ENCODE data around the gene CSF1.
"Not testable (repeated sequence)": the region's sequence is repeated elsewhere in the genome, so short reads cannot be mapped to it uniquely, and the experiment has no call there.

CSF1 gene

GRCh38 chr1:109910123-109910962 lies at the start of gene CSF1:
Gene CSF1 (plus strand): TSS chr1:109910849. CDS start chr1:109911024, 175 bp downstream.
- DNase-seq = peak; percentile 91

- DNase-seq = not testable (repeated sequence)
Measured at GRCh38 chr1:109861616-109862015, 49.0 kb upstream of the CSF1 start.

GRCh38 chr1:109863667-109864046 lies 47.0 kb upstream of the CSF1 start:
- no peak for DNase-seq

GRCh38 chr1:109864047-109864822 lies 46.4 kb upstream of the CSF1 start:
- peak; percentile 58 for DNase-seq

GRCh38 chr1:109864930-109865612 lies 45.6 kb upstream of the CSF1 start:
- DNase-seq = peak; percentile 48

- DNase-seq = no peak
Measured at GRCh38 chr1:109866071-109866470, 44.6 kb upstream of the CSF1 start.

GRCh38 chr1:109873278-109874175 lies 37.1 kb upstream of the CSF1 start:
- DNase-seq = no peak

GRCh38 chr1:109874445-109874844 lies 36.2 kb upstream of the CSF1 start:
- no peak for DNase-seq

- DNase-seq = no peak
Measured at GRCh38 chr1:109875874-109876273, 34.8 kb upstream of the CSF1 start.

- DNase-seq = no peak
Measured at GRCh38 chr1:109876617-109877316, 33.9 kb upstream of the CSF1 start.

GRCh38 chr1:109877317-109877771 lies 33.3 kb upstream of the CSF1 start:
- peak; percentile 87 for DNase-seq

GRCh38 chr1:109877776-109878175 lies 32.9 kb upstream of the CSF1 start:
- no peak for DNase-seq

- no peak for DNase-seq
Measured at GRCh38 chr1:109878531-109879104, 32.0 kb upstream of the CSF1 start.

- not testable (repeated sequence) for DNase-seq
Measured at GRCh38 chr1:109879371-109879770, 31.3 kb upstream of the CSF1 start.

GRCh38 chr1:109879881-109880525 lies 30.6 kb upstream of the CSF1 start:
- DNase-seq = no peak

- no peak for DNase-seq
Measured at GRCh38 chr1:109880971-109881894, 29.4 kb upstream of the CSF1 start.

- no peak for DNase-seq
Measured at GRCh38 chr1:109881906-109882287, 28.8 kb upstream of the CSF1 start.

- no peak for DNase-seq
Measured at GRCh38 chr1:109882288-109883245, 28.1 kb upstream of the CSF1 start.
